Raji (cell line): Measurements from ENCODE around the gene CRX.

Source experiments
- POLR2A ChIP-seq: IDR thresholded peaks from 2 replicates; pipeline ENCODE4 v1.6.1; 2011; ENCODE audit warnings: low read depth, low read length, control low read depth; ENCODE audit not compliant: insufficient read depth

The CRX gene

GRCh38 chr19:47821460-47822020 lies at the start of gene CRX:
TSS of gene CRX (plus strand) at chr19:47821937. CDS start at chr19:47834444, 12,507 bp downstream.
- TF ChIP-seq POLR2A, result no peak

GRCh38 chr19:47776568-47776967 lies 45.2 kb upstream of the CRX start:
- no peak for TF ChIP-seq POLR2A

DNA sequence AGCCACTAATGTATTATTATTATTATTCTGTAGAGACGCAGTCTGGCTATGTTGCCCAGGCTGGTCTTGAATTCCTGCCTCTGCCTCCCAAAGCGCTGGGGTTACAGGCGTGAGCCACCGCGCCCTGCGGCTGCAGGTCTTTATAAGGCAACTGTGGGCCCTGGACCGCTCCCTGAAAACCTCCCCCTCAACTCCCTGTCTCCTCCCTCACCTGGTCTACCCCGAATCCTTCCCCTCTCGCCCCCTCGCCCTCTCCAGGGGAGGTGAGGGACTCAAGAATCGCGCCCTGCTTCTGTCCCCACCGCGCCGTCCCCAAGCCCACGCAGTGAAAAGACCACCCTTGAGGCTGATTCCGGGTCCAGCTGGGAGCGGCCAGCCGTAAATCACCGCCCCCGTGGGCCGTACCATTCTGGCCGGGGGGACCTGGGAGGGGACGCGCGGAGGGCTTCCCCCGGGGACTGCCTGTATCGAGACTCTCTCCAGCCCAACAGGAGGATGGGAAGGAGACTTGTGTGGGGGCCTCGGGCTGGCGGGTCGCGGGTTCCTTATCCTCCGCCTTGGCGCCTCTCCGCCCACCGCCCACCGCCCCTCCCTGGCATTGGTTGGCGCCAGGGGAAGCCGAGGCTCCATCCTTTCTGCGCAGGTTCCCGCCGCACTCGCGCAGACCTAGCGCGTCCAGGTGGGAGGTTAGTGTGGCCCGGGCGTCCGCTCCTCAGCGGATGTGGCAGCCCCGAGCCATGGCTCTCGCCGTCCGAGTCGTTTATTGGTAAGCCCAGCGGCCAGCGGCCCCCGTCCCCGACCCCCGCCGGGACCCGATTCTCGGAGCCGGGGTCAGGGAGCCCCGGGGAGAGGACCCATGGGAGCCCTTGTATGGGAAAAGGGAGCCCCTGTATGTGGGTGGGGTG lies 43.4 kb upstream of the CRX start, which contains the start of gene SELENOW:
SELENOW (plus strand) TSS at position 655 of the 905 bp plus-strand sequence; CDS start at position 738, 83 bp downstream.
- peak; percentile 80 for TF ChIP-seq POLR2A

GRCh38 chr19:47778954-47779351 lies 42.8 kb upstream of the CRX start:
- TF ChIP-seq POLR2A, result no peak

DNA sequence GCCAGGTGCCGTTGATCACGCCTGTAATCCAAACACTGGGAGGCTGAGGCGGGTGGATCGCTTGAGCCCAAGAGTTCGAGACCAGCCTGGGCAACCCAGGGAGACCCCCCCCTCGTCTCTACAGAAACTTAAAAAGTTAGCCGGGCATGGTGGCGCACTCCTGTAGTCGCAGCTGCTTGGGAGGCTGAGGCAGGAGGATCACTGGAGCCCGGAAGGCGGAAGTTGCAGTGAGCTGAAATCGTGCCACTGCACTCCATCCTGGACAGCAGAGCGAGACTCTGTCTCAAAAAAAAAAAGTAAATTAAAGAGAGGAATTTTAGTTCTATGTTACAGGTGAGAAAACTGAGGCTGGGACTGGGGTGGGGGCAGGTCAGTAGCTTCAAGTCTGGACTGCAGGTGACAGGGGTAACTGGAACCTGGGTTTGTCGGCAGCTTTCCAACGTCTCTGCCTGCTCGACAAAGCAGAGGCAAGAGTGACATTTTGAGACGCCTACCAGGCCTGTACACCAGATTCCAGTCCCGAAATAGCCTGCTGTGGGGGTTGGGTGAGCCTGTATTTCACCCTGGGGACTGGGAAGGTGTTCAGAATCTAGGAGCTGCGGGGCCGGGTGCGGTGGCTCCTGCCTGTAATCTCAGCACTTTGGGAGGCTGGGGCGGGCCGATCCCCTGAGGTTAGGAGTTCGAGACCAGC lies 42.1 kb upstream of the CRX start:
- no peak for TF ChIP-seq POLR2A

GRCh38 chr19:47780215-47780551 lies 41.6 kb upstream of the CRX start:
- no peak for TF ChIP-seq POLR2A

DNA sequence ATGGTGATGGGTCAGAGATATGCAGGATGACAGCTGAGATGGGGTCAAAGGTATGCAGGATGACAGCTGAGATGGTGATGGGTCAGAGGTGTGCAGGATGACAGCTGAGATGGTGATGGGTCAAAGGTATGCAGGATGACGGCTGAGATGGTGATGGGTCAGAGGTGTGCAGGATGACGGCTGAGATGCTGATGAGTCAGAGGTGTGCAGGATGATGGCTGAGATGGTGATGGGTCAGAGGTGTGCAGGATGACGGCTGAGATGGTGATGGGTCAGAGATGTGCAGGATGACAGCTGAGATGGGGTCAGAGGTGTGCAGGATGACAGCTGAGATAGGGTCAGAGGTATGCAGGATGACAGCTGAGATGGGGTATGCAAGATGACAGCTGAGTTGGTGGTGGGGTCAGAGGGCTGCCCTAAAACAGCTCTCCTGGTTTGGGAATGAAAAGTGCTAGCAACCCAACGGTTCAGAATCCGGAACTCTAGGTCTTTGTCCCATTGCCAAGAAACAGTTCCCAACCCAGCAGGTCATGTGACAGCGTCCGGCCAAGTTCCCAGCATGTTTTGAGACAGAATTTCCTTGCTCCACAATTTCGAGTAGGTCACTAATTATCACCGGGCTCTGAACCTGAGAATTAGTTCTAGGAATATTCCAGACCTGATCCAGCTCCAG lies 40.0 kb upstream of the CRX start:
- TF ChIP-seq POLR2A, result no peak

- no peak for TF ChIP-seq POLR2A
Observed at GRCh38 chr19:47786566-47786965, 35.2 kb upstream of the CRX start.

- no peak for TF ChIP-seq POLR2A
Observed at GRCh38 chr19:47790398-47790814, 31.3 kb upstream of the CRX start.

- TF ChIP-seq POLR2A, result no peak
Observed at GRCh38 chr19:47792616-47793015, 29.1 kb upstream of the CRX start.

GRCh38 chr19:47794526-47794925 lies 27.2 kb upstream of the CRX start:
- no peak for TF ChIP-seq POLR2A

- no peak for TF ChIP-seq POLR2A
Observed at GRCh38 chr19:47796785-47797184, 25.0 kb upstream of the CRX start.

- no peak for TF ChIP-seq POLR2A
Observed at GRCh38 chr19:47797996-47798903, 23.5 kb upstream of the CRX start.

DNA sequence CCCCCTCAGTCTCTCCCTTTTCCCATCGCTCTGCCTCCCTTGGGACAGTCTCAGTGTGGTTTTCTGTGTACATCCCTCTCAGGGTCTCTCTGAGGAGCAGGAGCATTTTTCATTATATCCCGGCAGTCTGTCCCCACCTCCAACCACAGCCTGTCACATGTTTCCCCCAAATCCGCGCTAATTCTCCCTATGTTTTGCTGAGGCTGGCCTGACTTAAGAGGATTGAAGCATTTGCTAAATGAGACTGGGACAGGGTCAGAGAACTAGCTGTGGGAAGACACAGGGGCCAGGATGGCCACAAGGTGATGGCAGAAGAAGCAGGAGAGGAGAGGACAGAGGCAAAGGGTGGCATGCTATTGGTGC lies 22.9 kb upstream of the CRX start:
- no peak for TF ChIP-seq POLR2A

DNA sequence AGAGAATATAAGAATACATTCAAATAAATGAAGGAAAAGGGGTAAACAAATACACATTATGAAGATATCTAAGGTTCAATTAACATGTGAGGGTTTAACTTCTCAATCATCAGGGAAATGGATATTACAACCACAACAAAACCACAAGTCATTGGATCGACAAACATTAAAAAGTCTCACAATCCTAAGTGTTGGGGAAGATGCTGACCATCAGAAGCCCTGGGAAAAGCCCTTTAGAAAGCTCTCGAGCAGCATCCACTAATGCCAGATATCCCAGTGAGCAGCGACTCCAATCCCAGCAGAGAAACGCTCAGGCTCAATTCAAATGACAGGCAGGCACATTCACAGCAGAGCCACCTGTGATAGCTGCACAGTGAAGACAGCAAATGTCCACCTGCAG lies 20.5 kb upstream of the CRX start:
- no peak for TF ChIP-seq POLR2A

DNA sequence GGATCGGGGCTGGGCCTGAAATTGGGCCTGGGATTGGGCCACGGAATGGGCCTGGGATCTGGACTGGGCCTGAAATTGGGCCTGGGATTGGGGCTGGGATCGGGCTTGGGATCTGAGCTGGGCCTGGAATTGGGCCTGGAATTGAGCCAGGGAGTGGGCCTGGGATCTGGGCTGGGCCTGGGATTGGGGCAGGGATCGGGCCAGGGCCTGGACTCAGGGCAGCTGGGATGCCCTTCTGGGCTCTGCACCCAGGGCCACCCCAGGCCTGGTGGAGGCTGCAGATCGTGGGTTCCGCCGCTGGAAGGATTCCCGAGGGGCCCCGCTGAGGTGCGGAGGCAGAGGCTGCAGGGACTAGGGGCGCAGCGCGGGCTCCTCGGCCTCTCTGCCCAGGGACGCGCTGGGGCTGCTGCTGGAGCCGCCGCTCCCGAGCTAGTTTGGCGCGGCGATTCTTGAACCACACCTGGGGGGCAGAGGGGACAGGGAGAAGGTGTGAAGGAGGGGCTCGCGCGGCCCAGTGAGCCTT lies 19.2 kb upstream of the CRX start:
- TF ChIP-seq POLR2A, result no peak
